ENCODE results near the gene HAGHL.

The HAGHL gene

DNA sequence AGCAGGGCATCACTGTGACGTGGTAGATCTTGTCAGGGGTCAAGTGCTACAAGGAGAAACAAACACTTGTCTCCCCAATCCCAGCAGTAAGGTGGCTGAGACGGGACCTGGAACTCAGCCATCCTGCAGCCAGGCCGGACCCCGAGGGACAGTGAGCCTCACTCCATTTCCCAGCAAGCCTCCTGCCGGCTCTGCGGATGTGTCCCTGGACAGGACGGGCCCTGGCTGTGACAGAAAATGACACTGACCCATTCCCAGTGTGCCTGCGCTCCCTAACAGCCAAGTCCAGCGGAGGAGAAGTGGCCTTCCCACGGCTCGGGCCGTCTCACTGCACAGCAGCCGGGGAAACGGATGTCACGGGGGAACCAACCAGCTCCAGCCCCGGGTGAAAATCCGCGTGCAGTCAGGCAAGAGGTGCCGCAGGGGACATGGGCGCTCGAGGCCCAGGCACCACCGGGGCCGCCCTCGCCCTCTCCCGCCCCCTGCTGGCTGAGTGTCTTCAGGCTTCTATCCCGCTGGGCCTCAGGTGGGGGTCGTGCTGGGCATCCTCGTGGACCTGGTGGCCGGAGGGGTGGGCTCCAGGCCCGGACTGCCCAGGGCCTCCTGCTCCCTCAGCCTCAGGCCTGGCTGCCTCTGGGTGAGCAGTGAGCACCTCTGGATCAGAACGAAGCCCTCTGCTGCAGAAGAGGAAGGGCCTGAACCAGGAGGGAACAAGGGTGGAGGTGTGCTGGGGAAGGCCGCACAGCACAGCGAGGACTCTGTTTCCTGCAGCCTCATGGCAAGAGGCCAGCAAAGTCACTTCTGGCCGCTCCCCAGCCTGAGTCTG is 6.7 kb downstream of the HAGHL start:
- TF ChIP-seq Cebpa-rat (IDR thresholded peaks at IDR 0.05): no peak
- H3K27ac ChIP-seq: peak overlapping the region; percentile 26; the same call in 1 of the 2 replicates
- peak overlapping the region; percentile 22; the same call in 1 of the 2 replicates for H3K9ac ChIP-seq
- H3K4me1 ChIP-seq: peaks cover 86% of the 10 kb centered on the region
- no peaks in the 10 kb centered on the region for H3K27me3 ChIP-seq
- peaks cover 71% of the 10 kb centered on the region for H4K20me1 ChIP-seq
- H3K36me3 ChIP-seq: peaks cover 82% of the 10 kb centered on the region
- H3K4me3 ChIP-seq: no peak overlapping the region
- no peaks in the 10 kb centered on the region for H3K9me3 ChIP-seq
- peak overlapping the region; percentile 99 for H3K4me2 ChIP-seq

GRCh38 chr16:734208-734980 is 7.5 kb downstream of the HAGHL start:
- Histone ChIP-seq H3K4me2 (peak overlapping the region; percentile 99), H3K36me3 (peaks cover 78% of the 10 kb centered on the region), H3K4me1 (peaks cover 87% of the 10 kb centered on the region), H3K27ac (peak overlapping the region; percentile 26; the same call in 1 of the 2 replicates), H3K27me3 (no peaks in the 10 kb centered on the region), H4K20me1 (peaks cover 66% of the 10 kb centered on the region), H3K4me3 (peak overlapping the region; percentile 67; the same call in 1 of the 2 replicates), H3K9ac (peak overlapping the region; percentile 87), H3K9me3 (no peaks in the 10 kb centered on the region)
- no peak for TF ChIP-seq Cebpa-rat (IDR thresholded peaks at IDR 0.05)

DNA sequence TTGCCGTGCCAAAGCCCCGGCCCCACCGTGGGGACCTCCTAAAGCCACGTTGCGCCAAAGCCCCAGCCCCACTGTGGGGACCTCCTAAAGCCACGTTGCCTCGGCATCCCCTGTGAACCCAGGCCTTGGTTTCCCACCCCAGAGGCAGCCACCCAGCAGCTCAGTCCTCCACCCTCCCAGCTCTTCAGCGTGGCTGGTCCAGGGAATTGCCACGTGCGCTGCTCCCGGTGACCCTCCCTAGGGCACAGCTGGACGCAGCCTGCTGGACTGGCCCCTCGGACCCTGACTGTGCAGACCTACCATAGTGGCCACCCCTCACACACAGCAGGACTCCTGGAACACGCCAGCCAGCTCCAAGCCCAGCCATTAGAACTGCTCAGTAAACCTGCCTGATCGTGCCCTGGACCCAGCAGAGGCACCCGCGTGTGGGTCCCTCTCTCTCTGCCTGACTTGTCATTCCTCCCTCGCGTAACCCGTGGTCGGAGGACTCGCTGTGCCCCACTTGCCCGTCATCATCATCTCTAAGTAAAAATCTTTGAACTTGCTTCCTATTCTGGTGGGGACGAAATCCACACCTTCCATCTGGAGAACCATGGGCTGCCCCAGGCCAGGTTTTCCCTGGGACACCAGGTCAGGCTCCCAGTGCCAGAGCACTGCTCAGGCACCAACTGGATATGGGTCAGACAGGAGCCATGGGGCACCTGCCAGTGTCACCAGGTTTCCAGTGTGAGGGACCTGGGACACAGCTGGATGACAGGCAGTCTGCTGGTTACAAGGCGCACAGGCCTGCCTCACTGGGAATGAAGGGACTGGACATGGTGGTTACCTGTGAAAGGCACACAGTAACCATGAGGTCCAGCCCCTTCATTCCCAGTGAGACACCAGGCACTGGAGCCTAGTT is 8.3 kb downstream of the HAGHL start:
- Histone ChIP-seq H3K27ac (peak overlapping the region; percentile 89), H3K4me2 (peak overlapping the region; percentile 99), H3K9me3 (no peaks in the 10 kb centered on the region), H4K20me1 (peaks cover 58% of the 10 kb centered on the region), H3K27me3 (no peaks in the 10 kb centered on the region), H3K4me1 (peaks cover 94% of the 10 kb centered on the region), H3K9ac (peak overlapping the region; percentile 87), H3K36me3 (peaks cover 70% of the 10 kb centered on the region), H3K4me3 (peak overlapping the region; percentile 67)
- no peak for TF ChIP-seq Cebpa-rat (IDR thresholded peaks at IDR 0.05)

DNA sequence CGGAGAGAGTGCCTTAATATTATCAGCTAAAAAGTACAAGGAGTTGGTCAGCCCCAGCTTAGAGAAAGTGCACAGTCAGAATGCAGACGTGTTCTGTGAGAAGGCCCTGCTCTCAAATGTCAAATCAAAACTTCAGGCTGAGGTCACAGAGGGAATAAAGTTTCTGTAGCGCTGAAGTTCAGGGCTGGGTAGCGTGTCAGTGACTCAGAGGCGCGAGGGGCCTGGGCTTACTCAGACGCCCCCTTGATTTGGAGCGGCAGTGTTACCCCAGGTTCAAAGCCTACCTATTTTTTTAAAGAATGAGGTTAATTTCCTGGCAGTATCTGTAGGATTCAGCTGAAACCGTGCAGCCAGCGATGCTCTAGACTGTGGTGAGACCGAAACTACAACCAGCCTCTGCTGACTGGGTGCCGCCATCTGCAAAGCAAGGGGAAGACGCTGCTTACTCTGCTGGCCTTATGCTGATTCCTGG is 9.1 kb downstream of the HAGHL start:
- H3K36me3 ChIP-seq: peaks cover 62% of the 10 kb centered on the region
- peak overlapping the region; percentile 89 for H3K27ac ChIP-seq
- no peak for TF ChIP-seq Cebpa-rat (IDR thresholded peaks at IDR 0.05)
- peak overlapping the region; percentile 87 for H3K9ac ChIP-seq
- H4K20me1 ChIP-seq: peaks cover 50% of the 10 kb centered on the region
- no peaks in the 10 kb centered on the region for H3K27me3 ChIP-seq
- H3K4me3 ChIP-seq: peak overlapping the region; percentile 67
- peaks cover 93% of the 10 kb centered on the region for H3K4me1 ChIP-seq
- no peaks in the 10 kb centered on the region for H3K9me3 ChIP-seq
- peak overlapping the region; percentile 99 for H3K4me2 ChIP-seq

GRCh38 chr16:736936-737481 is 10.1 kb downstream of the HAGHL start:
- Histone ChIP-seq H3K4me2 (peak overlapping the region; percentile 99), H3K27me3 (no peaks in the 10 kb centered on the region), H3K4me3 (peak overlapping the region; percentile 67), H3K36me3 (peaks cover 52% of the 10 kb centered on the region), H3K9ac (peak overlapping the region; percentile 87), H3K9me3 (no peaks in the 10 kb centered on the region), H4K20me1 (peaks cover 40% of the 10 kb centered on the region), H3K27ac (peak overlapping the region; percentile 89), H3K4me1 (peaks cover 90% of the 10 kb centered on the region)
- no peak; the same call in 1 of the 2 replicates for TF ChIP-seq Cebpa-rat (IDR thresholded peaks at IDR 0.05)

DNA sequence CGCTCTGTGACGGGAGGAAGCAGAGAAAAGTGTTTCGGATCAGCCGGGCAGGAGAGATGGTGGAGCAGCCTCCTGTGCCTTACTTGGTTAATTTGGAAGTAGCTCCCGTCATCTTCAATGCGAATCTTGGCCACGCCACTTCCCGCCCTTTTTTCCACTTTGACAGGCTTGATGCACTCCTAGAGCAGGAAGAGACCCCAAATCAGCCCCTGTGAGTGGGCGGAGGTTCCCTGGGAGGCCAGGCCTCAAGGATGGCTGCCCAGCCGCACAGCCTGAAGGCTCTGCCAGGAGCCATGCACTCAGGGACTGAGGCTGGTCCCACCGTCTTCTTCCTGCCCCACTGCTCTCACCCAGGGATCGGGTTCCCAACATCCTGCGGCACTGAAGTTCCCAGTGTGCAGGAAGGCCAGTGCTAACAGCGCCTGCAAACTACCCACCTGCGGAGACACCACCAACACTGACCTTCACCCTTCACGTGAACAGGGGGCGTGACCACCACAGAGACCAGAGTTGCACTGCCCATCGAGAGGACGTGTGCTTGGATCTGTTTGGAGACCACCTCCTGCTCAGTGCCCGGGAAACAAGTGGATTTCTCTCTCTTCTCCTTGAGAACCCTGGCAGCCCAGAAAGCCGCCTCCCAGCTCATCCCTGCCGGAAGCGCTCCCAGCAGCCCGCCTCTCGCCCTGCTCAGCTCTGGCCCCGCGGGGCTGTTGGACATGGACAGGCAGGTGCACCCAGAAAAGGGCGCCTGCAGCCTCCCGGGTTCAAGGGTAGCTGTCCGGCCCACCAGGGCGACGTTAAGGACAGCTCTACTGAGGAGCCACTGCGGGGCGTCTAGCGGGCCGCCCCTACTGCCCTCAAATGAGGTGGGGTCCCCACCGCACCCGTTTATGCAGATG is 12.9 kb downstream of the HAGHL start:
- Histone ChIP-seq H3K36me3 (peaks cover 24% of the 10 kb centered on the region), H3K4me1 (peaks cover 68% of the 10 kb centered on the region), H3K4me3 (peak overlapping the region; percentile 81), H3K4me2 (peak overlapping the region; percentile 99), H3K9ac (peak overlapping the region; percentile 87), H3K27ac (peak overlapping the region; percentile 89), H4K20me1 (peaks cover 14% of the 10 kb centered on the region), H3K27me3 (no peaks in the 10 kb centered on the region), H3K9me3 (no peaks in the 10 kb centered on the region)
- no peak for TF ChIP-seq Cebpa-rat (IDR thresholded peaks at IDR 0.05)

DNA sequence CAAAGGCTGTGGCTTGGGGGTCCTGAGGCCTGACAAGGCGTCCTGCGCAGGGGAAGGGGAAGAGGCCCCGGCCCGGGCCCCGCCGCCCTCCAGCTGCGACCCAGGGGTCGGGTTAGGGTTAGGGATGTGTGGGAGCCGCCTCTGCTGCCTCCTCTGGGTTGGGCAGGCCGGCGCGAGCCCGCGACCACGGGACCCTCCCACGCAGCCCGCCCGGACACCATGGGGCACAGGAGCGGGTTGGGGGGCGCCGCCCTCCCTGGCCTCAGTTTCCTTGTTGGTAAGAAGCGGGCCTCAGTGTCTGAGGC is 13.5 kb downstream of the HAGHL start:
- peak overlapping the region; percentile 87 for H3K9ac ChIP-seq
- H3K4me2 ChIP-seq: peak overlapping the region; percentile 99
- H3K36me3 ChIP-seq: peaks cover 18% of the 10 kb centered on the region
- peak overlapping the region; percentile 89 for H3K27ac ChIP-seq
- H3K4me1 ChIP-seq: peaks cover 63% of the 10 kb centered on the region
- no peaks in the 10 kb centered on the region for H3K9me3 ChIP-seq
- peaks cover 8% of the 10 kb centered on the region; the same call in 1 of the 2 replicates for H4K20me1 ChIP-seq
- peak overlapping the region; percentile 81 for H3K4me3 ChIP-seq
- no peak for TF ChIP-seq Cebpa-rat (IDR thresholded peaks at IDR 0.05)
- no peaks in the 10 kb centered on the region for H3K27me3 ChIP-seq

DNA sequence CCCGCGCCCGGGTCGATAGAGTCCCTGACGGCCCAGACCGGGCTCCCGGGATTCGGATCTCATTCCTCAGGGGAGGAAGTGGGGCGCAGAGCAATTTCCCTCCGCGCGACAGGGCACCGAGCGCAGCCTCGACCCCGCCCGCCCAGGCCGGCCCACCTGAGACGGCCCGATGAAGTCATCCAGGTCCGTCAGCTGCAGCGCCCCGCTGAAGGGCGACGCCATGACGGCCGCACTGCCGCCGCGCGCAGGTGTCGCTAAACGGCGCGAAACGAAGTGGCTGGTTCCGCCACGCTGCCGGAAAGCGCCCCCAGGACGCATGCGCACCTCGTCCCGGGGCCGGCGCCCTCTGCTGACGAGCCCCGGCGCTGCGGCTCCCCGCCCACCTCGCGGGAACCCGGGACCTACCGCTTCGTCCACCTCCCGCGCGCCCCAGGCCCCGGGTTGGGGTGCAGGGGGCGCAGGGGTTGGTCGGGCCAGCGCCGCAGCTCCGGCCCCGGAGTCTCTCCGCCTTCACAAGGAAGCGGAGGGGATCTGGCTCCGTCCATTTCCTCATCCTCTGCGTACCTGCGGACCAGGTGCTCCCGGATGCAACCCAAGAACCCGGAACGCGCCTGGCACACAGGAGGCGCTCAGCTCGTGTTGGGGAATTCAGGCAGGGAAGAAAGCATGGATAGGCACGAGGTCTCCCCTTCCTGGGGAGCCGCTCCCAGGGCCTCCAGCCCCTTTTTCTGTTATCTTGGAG is 14.0 kb downstream of the HAGHL start, which contains the start of gene CIAO3:
Gene CIAO3 (minus strand): TSS at position 234 of the 742 bp plus-strand sequence. CDS start 12 bp downstream, at position 222.
- Histone ChIP-seq H3K4me3 (peak within 1 kb of the TSS; percentile 81), H4K20me1 (peaks cover 2% of the 10 kb centered on the region; the same call in 1 of the 2 replicates), H3K27ac (peak within 1 kb of the TSS; percentile 89), H3K4me2 (peak within 1 kb of the TSS; percentile 99), H3K36me3 (peaks cover 13% of the 10 kb centered on the region), H3K27me3 (no peaks in the 10 kb centered on the region), H3K9ac (peak within 1 kb of the TSS; percentile 87), H3K9me3 (no peaks in the 10 kb centered on the region), H3K4me1 (peaks cover 60% of the 10 kb centered on the region)
- no peak for TF ChIP-seq Cebpa-rat (IDR thresholded peaks at IDR 0.05)

Data from BLaER1 (cell line).